Endothelial cell of hepatic sinusoid (primary cell): ENCODE results near the gene UBE2K.
"Not testable (repeated sequence)": the region's sequence is repeated elsewhere in the genome, so short reads cannot be mapped to it uniquely, and the experiment has no call there.

Experiments
- in situ Hi-C: cut with HindIII; loops from 2 replicates; pipeline ENCODE4 v1.10.0; 2017; ENCODE audit warnings: low sequenced_read_pairs

Gene UBE2K

DNA sequence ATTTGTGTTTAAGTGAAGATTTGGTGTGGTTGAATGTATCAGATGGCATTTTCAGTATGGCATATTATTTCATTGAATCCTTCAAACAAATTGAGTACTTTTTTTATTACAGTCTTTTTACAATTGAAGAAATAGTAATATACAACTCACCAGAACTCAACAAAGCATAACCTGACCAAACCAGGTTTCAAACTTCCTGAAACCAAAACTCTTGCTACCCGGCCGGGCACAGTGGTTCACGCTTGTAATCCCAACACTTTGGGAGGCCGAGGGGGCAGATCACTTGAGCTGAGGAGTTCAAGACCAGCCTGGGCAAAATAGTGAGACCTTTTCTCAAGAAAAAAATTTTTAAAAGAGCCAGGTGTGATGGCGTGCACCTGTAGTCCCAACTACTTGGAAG lies 94.2 kb downstream of the UBE2K start:
- in situ Hi-C loops, result no loop called here

- in situ Hi-C loops, result no loop called here
These were observed 94.6 kb downstream of the UBE2K start for GRCh38 chr4:39792529-39792928.

DNA sequence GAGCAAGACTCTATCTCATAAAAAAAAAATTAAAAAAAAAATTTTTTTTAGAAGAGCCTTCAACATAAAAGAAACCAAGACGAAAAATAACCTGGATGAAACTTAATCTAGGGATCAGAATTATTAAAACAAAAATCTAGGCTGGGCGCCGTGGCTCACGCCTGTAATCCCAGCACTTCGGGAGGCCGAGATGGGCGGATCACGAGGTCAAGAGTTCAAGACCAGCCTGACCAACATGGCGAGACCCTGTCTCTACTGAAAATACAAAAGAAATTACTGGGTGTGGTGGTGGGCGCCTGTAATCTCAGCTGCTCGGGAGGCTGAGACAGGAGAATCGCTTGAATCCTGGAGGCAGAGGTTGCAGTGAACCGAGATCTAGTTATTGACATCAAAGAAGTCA lies 95.0 kb downstream of the UBE2K start:
- in situ Hi-C loops, result not testable (repeated sequence)

GRCh38 chr4:39802005-39802404 lies 104.1 kb downstream of the UBE2K start:
- in situ Hi-C loops, result no loop called here

GRCh38 chr4:39808231-39808749 lies 110.4 kb downstream of the UBE2K start:
- in situ Hi-C loops, result no loop called here

DNA sequence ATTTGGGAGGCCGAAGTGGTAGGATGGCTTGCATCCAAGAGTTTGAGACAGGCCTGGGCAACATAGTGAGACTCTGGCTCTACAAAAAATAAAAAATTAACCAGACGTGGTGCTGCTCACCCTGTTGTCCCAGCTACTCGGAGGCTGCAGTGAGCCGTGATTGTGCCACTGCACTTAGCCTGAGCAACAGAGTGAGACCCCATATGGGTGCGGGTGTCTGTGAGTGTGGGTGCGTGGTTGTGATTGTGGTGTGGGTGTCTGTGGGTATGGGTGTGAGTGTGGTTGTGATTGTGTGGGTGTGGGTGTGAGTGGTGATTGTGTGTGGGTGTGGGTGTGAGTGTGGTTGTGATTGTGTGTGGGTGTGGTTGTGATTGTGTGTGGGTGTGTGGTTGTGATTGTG lies 114.6 kb downstream of the UBE2K start:
- in situ Hi-C loops, result no loop called here

DNA sequence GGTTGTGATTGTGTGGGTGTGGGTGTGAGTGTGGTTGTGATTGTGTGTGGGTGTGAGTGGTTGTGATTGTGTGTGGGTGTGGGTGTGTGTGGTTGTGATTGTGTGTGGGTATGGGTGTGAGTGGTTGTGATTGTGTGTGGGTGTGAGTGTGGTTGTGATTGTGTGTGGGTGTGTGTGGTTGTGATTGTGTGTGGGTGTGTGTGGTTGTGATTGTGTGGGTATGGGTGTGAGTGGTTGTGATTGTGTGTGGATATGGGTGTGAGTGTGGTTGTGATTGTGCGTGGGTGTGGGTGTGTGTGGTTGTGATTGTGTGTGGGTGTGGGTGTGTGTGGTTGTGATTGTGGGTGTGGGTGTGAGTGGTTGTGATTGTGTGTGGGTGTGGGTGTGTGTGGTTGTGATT lies 115.1 kb downstream of the UBE2K start:
- in situ Hi-C loops, result not testable (repeated sequence)

DNA sequence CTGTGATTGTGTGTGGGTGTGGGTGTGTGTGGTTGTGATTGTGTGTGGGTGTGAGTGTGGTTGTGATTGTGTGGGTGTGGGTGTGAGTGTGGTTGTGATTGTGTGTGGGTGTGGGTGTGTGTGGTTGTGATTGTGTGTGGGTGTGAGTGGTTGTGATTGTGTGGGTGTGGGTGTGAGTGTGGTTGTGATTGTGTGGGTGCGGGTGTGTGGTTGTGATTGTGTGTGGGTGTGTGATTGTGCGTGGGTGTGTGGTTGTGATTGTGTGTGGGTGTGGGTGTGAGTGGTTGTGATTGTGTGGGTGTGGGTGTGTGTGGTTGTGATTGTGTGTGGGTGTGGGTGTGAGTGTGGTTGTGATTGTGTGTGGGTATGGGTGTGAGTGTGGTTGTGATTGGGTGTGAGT lies 115.8 kb downstream of the UBE2K start:
- in situ Hi-C loops, result not testable (repeated sequence)

GRCh38 chr4:39814403-39815185 lies 116.7 kb downstream of the UBE2K start:
- in situ Hi-C loops, result no loop called here

GRCh38 chr4:39818646-39819045 lies 120.7 kb downstream of the UBE2K start:
- in situ Hi-C loops, result no loop called here

DNA sequence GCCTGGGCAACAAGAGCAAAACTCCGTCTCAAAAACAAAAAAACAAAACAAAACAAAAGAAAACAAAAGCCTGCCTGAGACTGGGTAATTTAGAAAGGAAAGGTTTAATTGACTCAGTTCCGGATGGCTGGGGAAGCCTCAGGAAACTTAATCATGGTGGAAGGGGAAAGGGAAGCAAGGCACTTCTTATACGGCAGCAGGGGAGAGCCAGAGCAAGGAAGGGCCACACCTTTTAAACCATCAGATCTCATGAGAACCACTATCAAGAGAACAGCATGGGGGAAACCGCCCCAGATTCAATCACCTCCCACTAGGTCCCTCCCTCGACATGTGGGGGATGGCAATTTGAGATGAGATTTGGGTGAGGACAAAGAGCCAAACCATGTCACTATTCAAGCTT lies 122.2 kb downstream of the UBE2K start:
- in situ Hi-C loops, result no loop called here

GRCh38 chr4:39821951-39822350 lies 124.0 kb downstream of the UBE2K start:
- in situ Hi-C loops, result no loop called here

GRCh38 chr4:39822662-39823061 lies 124.7 kb downstream of the UBE2K start:
- in situ Hi-C loops, result no loop called here

- in situ Hi-C loops, result no loop called here
These were observed 125.3 kb downstream of the UBE2K start for GRCh38 chr4:39823191-39823590.

DNA sequence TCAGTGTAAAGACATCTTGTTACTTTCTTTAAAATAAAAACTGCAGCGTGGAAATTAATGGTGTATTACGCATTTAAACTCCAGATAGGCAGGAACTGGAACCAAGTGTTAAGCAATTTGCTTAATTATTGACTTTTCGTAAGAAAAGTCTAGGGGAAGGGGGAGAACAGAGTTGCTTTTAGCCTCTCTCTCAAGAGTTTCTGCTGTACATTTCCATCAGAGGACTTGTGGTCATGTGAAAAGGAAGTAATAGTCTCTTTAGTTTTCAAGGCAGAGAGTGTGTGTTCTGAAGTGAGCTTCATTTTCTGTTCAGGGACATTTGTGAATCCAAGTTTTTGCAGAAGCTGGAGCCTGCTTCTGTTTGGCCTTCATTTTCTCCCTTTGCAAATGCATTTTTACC lies 127.2 kb downstream of the UBE2K start:
- in situ Hi-C loops, result no loop called here

- in situ Hi-C loops, result no loop called here
These were observed 127.8 kb downstream of the UBE2K start for GRCh38 chr4:39825741-39826231.
